22Rv1 (cell line): ENCODE data around the gene QPCTL.

ENCODE experiments used
- CTCF ChIP-seq: fragments of 450-650 bp; IDR thresholded peaks from 2 replicates; pipeline ENCODE4 v1.5.1; 2017; ENCODE audit warnings: mild to moderate bottlenecking
- ZFX ChIP-seq: fragments of 450-650 bp; IDR thresholded peaks from 2 replicates; pipeline ENCODE4 v1.6.1; 2017; ENCODE audit warnings: antibody characterized with exemption, borderline replicate concordance

GRCh38 chr19:45655073-45655472 is 37.4 kb upstream of the QPCTL start:
- TF ChIP-seq CTCF (no peak), ZFX (no peak)
